Kidney glomerular epithelial cell (primary cell): ENCODE data around the gene NR2E1.

Source experiments
- DNase-seq: peaks from one replicate; lab custom pipeline; 2025; lab: John Stamatoyannopoulos, UW

Gene NR2E1

GRCh38 chr6:108165714-108166663 lies at the start of gene NR2E1:
Gene NR2E1 (plus strand): TSS chr6:108166022. CDS start chr6:108166766, 744 bp downstream.
- DNase-seq, result peak; percentile 13

DNA sequence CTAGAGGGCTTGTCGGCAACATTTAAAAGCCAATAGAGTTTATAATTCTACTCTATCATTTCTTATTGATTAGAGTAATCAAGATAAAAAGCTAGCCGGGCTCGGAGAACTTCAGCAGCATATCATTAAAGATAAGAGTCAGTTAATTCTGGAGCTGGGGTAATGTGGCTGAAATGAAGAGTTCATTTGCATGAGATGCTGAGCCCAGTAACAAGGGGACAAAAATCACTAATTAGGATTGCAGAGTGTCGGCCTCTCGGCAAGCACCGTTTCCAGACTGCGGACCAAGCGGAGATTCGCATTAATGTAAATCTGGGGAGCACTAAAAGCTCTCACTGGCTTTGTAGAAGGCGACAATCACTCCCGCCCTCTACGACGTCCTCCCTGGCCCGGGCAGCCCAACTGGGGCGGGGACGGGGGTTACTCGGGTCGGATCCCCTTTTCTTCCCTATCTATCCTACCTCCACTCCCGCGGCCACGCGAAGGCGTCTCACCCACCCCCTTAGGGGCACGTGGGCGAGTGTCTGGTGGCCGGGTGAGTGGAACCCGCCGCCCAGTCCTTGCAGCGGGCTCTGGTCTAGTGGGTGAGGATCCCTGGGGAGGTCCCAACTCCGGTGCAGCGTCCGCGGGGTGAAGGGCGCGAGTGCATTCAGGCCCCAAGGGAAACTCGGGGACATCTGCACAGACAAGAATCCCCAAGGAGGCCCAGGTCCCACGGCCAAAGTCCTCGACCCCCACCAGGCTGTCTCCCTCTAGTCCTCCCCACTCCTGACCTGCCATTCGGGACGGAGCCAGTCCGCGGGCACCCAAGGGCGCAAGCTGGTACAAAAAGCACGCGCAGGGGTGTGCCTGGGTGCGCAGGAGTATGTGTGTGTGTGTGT lies 49.0 kb upstream of the NR2E1 start:
- DNase-seq, result no peak

DNA sequence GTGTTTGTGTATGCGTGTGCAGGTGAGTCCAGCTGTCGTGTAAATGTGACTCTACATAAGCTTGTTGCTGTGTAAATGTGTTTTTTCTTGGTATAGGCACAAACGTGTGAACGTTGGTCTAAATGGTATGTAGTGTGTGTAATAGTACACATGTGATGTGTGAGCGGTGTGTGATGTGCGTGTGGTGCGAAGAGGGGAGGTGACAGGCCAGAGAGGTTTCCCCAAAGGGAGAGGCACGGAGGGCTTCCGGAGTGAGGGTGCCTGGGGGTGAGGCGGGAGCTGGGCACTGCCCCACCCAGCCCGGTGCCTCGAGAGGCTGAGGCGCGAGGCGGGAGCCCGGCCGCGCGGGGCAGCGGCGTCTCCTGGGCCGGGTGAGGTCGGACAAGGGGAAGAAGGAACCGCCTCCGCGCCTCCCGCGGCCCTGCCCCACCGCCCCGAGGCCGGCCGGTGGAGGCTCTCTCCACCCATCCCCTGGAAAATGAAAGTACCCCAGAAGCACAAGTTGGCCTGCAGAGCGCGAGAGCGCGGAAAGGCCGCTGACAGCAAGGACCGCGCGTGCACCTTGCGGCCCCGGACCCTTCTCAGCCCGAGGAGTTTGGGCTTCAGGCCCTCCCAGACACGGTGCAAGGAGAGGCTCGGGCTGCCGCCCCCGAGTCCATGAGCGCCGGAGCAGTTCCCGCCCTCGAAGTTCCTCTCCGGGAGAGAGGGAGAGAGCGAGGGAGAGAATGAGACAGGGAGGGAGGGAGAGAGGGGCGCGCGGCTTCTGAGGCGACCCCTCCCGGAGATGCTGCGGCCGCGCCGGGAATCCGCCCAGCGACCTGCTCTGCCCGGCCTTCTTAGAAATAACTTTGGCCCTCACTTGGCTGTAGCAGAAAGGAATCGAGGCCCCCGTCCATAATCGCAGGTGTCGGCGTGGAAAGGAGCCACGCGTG lies 48.1 kb upstream of the NR2E1 start:
- no peak for DNase-seq

- DNase-seq, result no peak
Observed at GRCh38 chr6:108118359-108118724, 47.5 kb upstream of the NR2E1 start.

- peak; percentile 13 for DNase-seq
Observed at GRCh38 chr6:108118810-108119768, 46.7 kb upstream of the NR2E1 start.

DNA sequence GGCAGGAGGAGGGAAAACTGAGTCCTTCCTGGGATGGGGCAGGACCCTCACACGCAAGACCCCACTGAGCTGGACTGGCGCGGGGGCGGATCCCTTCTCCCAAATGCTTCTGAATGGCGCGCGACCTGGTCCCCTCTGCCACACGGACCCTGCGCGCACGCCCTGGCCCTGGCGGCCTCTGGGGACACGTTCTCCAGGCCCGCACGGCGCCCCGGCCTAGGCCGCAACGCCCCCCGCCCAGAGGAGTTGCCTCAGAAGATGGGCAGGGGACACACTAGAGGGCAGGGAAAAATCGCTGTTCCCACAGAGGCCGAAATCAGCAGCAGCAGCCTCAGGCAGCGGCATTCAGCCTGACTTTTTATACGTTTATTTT lies 46.1 kb upstream of the NR2E1 start:
- no peak for DNase-seq

- DNase-seq, result no peak
Observed at GRCh38 chr6:108120311-108120710, 45.5 kb upstream of the NR2E1 start.

GRCh38 chr6:108121612-108122011 lies 44.2 kb upstream of the NR2E1 start:
- DNase-seq, result no peak

- no peak for DNase-seq
Observed at GRCh38 chr6:108123481-108123929, 42.3 kb upstream of the NR2E1 start.

- DNase-seq, result no peak
Observed at GRCh38 chr6:108123946-108124345, 41.9 kb upstream of the NR2E1 start.

DNA sequence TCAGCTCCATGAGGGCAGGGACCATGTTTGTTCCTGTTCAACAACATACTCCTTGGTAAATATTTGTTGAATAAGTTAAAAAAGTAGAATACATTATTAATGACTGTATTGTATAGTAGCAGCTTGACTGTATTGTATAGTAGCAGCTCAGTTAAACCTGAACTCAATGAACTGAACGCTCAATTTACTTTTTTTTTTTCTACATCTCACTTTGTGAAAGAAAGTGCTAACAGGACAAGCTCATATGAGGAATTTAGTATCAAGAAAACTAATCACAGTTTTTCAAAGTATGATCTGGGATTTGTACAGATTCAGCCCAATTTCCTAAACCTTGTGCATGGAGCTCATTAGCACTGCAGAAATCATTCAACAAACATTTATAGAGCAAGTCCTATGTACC lies 38.8 kb upstream of the NR2E1 start:
- DNase-seq, result no peak

- peak; percentile 82 for DNase-seq
Observed at GRCh38 chr6:108127826-108128225, 38.0 kb upstream of the NR2E1 start.

DNA sequence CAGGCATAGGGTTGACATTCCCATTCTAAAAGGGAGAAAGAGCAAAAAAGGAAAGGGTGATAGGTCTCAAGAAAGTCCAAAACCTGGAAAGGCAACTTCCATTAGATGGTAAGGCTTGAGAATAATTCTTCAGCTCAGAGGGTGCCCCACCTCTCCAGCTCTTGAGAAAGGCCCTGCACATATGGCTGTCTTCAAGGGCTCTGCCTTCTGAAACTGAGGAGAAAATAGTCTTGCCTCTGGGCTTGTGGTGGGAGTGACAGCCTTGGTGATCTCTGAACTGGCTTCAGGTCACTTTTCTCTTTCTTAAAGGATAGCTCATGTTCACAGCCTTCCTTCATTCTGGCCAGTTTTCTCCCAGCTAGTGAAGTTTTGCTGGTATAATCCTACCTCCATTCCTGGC lies 35.6 kb upstream of the NR2E1 start:
- DNase-seq, result no peak

DNA sequence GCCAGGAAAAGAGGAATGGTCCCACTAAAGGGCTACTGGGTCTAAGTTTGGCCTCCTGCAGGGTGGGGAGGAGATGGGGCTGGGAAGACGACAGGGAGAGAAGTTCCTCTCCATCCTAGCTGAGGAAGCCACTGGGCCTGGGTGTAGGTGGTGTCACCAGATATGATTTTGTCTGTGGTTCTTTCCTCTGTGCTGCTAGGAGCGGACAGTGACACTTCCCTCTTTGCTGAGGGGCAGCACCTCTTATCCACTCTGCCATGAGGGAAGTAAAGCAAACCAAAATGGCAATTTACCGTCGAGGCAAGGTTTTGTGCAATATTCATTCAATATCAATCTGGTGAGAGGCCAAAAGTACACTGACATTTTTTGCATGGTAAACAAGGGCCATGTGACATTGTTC lies 33.0 kb upstream of the NR2E1 start:
- DNase-seq, result no peak

DNA sequence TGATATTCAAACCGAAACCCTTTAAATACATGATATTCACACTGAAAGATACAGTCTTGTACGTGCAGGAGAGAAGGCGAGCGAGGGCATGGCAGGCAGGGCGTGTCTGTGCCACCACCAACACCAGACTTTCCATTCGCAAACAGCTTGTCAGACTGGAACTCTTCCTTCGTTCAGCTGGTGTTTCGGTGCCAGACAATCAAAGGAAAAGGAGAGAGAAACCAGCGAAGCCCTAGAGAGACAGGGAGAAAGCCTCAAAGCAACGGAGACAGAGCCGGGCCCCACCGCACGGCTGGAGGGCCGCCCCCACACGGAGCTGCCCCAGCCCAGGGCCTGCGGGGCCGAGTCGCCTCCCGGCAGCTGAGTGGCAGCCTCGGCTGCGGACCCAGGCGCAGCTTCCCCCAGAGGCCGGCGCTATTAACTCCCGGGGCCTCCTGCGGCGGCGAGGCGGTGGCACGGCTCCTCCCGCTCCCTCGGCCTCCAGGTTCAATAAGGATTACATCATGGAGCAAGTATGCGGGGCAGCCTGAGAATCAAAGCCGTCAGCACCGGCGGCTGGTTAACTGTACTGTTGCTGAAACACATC lies 32.1 kb upstream of the NR2E1 start:
- peak; percentile 87 for DNase-seq

GRCh38 chr6:108134213-108134970 lies 31.4 kb upstream of the NR2E1 start:
- DNase-seq, result no peak

- no peak for DNase-seq
Observed at GRCh38 chr6:108142240-108142639, 23.6 kb upstream of the NR2E1 start.

GRCh38 chr6:108145639-108146038 lies 20.2 kb upstream of the NR2E1 start:
- DNase-seq, result no peak

DNA sequence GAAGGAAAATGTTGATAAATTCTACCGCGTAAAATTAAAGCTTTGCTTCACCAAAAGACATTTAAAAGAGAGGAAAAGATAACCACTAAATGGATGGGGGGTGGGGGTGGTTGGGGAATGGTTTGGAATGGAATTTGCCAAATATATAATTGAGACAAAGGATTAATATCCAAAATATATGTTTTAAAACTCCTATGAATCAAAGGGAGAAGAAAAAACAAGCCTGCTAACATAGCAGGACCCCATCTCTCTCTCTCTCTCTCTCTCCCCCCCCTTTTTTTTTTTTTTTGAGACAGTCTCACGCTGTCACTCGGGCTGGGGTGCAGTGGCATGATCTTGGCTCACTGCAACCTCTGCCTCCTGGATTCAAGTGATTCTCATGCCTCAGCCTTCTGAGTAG lies 13.4 kb upstream of the NR2E1 start:
- no peak for DNase-seq
